ENCODE data around the gene FAM3A. TPM values are rescaled to one million over a fixed set of nuclear protein-coding genes. Genes with fewer than 3 reads are reported as not detected.

FAM3A gene
- total and polyA plus RNA-seq, 9 of the 15 experiments (the other 6 are each of a cell fraction or from before 2014, with no cell fraction given), result 0.75 to 70.6 (median 27.0) TPM

GRCh38 chrX:154546354-154547244, 30.6 kb upstream of the FAM3A start, which contains the start of gene G6PD:
Gene G6PD (minus strand): TSS chrX:154546846. CDS start chrX:154546155, 691 bp downstream.
- WGBS (ENCODE audit: insufficient coverage, low coverage, missing lambda C conversion rate), result 1% methylated on average over 39 of the region's 92 CpGs
- peak within 1 kb of the TSS; percentile 98 for H3K27ac ChIP-seq (ENCODE audit: extremely low read depth, low read depth, low read length)
- ATAC-seq (peak; percentile 67), DNase-seq (ENCODE audit: extremely low read depth in 1 of 4, low spot score in 3 of 4) (peak; percentile 87 to 96 (median 91)), FAIRE-seq (no peak)
- peak within 1 kb of the TSS; percentile 100 for H3K4me2 ChIP-seq (ENCODE audit: insufficient read depth, low read length)
- BruUV-seq (replicated peaks), result TSS peak; percentile 67
- ChIA-PET POLR2A (interaction anchor here (0.5 to 1.6 kb wide), 6 partner anchors 149 to 873 kb away, joined by 3 to 5 read pairs (median 3); partner anchors contain the start of gene SLC6A8), CTCF (ENCODE audit: low intra/inter-chr PET ratio) (no interaction called here)
- H3K27me3 ChIP-seq (ENCODE audit: control insufficient read depth in 2 of 2, insufficient read depth in 2 of 2, low read length in 2 of 2), result no peaks in the 10 kb centered on the region
- in situ Hi-C loops (cut with MboI) (loop anchor here (25.0 kb wide), 1 partner anchor 384 kb away; no protein-coding TSS in a partner anchor), intact Hi-C loops (cut with micrococcal nuclease) (no loop called here)
- 0 out of 2 replicates have a peak, but pooled peaks cover 12% of the 10 kb centered on the region for H4K20me1 ChIP-seq (replicated peaks; ENCODE audit: control insufficient read depth, insufficient read depth, low read length)
- H3K9me1 ChIP-seq (ENCODE audit: control insufficient read depth, insufficient read depth, low read length), result peaks cover under 1% of the 10 kb centered on the region
- no peaks in the 10 kb centered on the region for H3K9me3 ChIP-seq (replicated peaks; ENCODE audit: control insufficient read depth, insufficient read depth, low read depth, low read length)
- peaks cover 38 to 47% of the 10 kb centered on the region in 2 experiments for H3K4me1 ChIP-seq (replicated peaks in 1 of 2; ENCODE audit: control insufficient read depth in 2 of 2, insufficient read depth in 2 of 2, low read length in 2 of 2)
- peaks cover 80% of the 10 kb centered on the region for H3K79me2 ChIP-seq (ENCODE audit: control insufficient read depth, insufficient read depth, low read length)
- peak within 1 kb of the TSS; percentile 95 to 99 for H3K9ac ChIP-seq (ENCODE audit: insufficient read depth in 1 of 2, low read depth in 2 of 2, low read length in 2 of 2)
- peak within 1 kb of the TSS; percentile 98 for H3K4me3 ChIP-seq
- peaks cover 47% of the 10 kb centered on the region for H3K36me3 ChIP-seq (ENCODE audit: control insufficient read depth, insufficient read depth, low read length)
- H2AFZ ChIP-seq (ENCODE audit: low read depth, low read length), result peak within 1 kb of the TSS; percentile 90
- no peak for TF ChIP-seq CCNT2 (IDR thresholded peaks at IDR 0.05; ENCODE audit: borderline replicate concordance, extremely low read depth, insufficient read length, low read depth, low read length)
- TF ChIP-seq KLF1 (tag; IDR thresholded peaks at IDR 0.05), result no peak
- no peak for TF ChIP-seq CREBBP (IDR thresholded peaks at IDR 0.05; ENCODE audit: low read depth, low read length)
- peak in 1 of 2 experiments; percentile 25; a peak in 1 of 4 replicates for TF ChIP-seq MAZ (CRISPR knock-in tag; conservative IDR thresholded peaks at IDR 0.05 in 1 of 2, IDR thresholded peaks at IDR 0.05 in 1 of 2)
- no peak for TF ChIP-seq CEBPB (tag; IDR thresholded peaks at IDR 0.05)
- no peak for TF ChIP-seq SMARCC2 (IDR thresholded peaks at IDR 0.05; ENCODE audit: low read depth)
- TF ChIP-seq, protein P1, sequence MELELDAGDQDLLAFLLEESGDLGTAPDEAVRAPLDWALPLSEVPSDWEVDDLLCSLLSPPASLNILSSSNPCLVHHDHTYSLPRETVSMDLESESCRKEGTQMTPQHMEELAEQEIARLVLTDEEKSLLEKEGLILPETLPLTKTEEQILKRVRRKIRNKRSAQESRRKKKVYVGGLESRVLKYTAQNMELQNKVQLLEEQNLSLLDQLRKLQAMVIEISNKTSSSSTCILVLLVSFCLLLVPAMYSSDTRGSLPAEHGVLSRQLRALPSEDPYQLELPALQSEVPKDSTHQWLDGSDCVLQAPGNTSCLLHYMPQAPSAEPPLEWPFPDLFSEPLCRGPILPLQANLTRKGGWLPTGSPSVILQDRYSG (tag; conservative IDR thresholded peaks at IDR 0.05; ENCODE audit: low read depth), result no peak
- TF ChIP-seq ASH1L (IDR thresholded peaks at IDR 0.05; ENCODE audit: borderline replicate concordance, low read depth, partially characterized antibody), result no peak
- no peak for TF ChIP-seq HOXB6 (CRISPR knock-in tag; IDR thresholded peaks at IDR 0.05; ENCODE audit: borderline replicate concordance)
- no peak for TF ChIP-seq HLTF (IDR thresholded peaks at IDR 0.05)
- TF ChIP-seq CTBP1 (IDR thresholded peaks at IDR 0.05; ENCODE audit: borderline replicate concordance), result peak; percentile 66
- TF ChIP-seq SPI1 (IDR thresholded peaks at IDR 0.05; ENCODE audit: borderline replicate concordance, low read depth, low read length), result peak; percentile 14; the same call in 1 of the 2 replicates
- TF ChIP-seq ELK3 (CRISPR knock-in tag; IDR thresholded peaks at IDR 0.05), result no peak
- TF ChIP-seq YBX1 (IDR thresholded peaks at IDR 0.05), result no peak
- TF ChIP-seq SMAD4 (CRISPR knock-in tag; conservative IDR thresholded peaks at IDR 0.05), result no peak
- TF ChIP-seq CBX1 (IDR thresholded peaks at IDR 0.05; ENCODE audit: low read depth), result 0 out of 2 replicates have a peak, but pooled peaks have one; percentile 52
- TF ChIP-seq CREB1 (IDR thresholded peaks at IDR 0.05), result no peak
- 0 out of 2 replicates have a peak, but pooled peaks have one; percentile 32 for TF ChIP-seq CREB1 (CRISPR knock-in tag; IDR thresholded peaks at IDR 0.05)
- TF ChIP-seq CC2D1A (IDR thresholded peaks at IDR 0.05), result no peak
- peak in 1 of 2 experiments; percentile 63; a peak in 1 of 4 replicates for TF ChIP-seq NONO (IDR thresholded peaks at IDR 0.05; ENCODE audit: low read depth in 2 of 2, low read length in 1 of 2)
- TF ChIP-seq ZFX (CRISPR knock-in tag; IDR thresholded peaks at IDR 0.05), result no peak
